GM19438 (cell line): Measurements from ENCODE around the gene ARHGAP28.

Experiments used
- ATAC-seq: cut with Tn5 transposase; IDR thresholded peaks from one replicate; pipeline ENCODE4 v1.9.1; 2021; ENCODE audit warnings: low read depth; ENCODE audit not compliant: unreplicated experiment

ARHGAP28 gene

DNA sequence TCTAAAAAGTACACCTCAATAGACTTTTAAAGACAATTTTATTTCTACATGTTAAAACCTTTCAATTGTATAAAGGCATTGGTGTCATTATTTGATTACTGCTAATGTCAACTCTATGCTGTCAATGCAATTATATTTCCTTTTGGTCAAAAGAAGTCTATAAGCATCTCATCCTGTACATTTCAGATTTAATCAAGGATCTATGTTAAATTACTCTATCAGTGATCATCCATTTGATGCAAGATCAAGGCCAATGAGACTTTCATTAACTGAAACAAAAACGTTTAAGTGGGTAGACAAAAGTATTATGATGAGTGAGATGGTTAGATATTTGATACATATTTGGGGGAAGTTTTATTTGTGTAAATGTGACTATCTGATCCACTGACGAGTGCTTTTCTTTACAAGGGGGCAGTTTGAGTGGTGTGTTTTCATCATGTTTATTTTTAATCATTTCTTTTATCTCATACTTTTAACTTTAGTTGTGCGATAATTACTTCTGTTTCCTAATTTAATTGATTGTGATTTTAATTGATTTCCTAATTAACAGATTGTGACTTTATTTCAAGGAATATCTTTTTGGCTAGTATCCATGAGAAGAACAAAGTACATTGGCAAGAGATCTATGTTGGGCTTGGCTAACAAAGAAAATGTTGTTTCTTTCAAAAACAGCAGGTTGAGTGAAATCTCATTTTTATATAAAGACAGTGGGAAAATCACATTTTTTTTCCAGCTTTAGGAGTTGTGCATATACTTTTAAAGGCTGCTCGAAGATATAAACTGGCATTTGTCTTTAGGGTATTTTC lies 1.1 kb downstream of the ARHGAP28 start:
- no peak for ATAC-seq

- no peak for ATAC-seq
These were observed 1.7 kb downstream of the ARHGAP28 start for GRCh38 chr18:6731222-6731596.

DNA sequence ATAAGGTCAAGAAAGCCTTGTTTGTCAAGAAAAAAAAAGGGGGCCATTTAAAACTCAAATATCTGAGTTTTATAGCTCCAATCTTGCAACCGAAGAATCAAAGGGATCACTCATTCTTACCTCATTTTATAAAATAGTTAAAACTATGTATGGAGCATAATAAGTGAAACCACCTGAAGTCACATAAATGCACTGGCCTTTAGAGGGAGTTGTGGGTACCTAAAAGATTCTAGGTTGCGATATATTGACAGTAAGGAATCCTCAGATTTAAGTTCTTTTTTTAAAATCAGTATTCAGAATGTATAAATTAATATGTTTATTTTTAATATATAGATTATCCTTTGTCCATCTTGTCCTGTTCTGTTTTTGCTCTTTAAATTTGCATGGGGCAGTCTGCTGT lies 3.4 kb downstream of the ARHGAP28 start:
- no peak for ATAC-seq

- ATAC-seq = no peak
These were observed 4.2 kb downstream of the ARHGAP28 start for GRCh38 chr18:6733758-6734157.

DNA sequence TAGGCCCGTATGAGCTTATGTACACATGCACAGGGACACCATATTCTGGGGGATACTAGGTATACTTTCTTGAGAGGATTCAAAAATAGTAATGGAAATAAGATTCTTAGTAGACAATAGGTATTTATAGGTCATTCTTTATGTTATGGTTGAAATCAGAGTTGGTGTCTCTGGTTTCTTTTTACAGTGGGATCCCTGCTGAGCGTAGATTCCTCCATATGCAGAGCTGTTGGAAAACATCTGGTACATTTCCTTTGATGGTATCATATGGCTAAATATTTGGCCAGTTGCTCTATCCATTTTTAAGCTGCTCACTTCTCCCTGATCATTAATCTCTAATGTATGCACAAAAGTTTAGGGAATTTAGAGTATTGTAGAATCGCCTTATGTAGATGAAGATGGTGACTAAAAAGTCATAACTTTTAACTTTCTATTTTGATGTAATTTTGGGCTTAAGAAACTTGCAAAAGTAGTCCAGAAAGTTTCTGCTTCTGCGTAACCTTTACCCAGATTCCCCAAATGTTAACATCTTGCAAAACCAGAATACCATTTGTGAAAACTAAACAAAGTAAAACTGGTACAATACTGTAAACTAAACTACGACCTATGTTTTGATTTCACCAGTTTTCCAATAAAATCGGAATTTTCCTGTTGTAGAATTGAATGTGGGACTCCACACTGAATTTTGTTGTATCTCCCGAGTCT lies 5.4 kb downstream of the ARHGAP28 start:
- no peak for ATAC-seq

DNA sequence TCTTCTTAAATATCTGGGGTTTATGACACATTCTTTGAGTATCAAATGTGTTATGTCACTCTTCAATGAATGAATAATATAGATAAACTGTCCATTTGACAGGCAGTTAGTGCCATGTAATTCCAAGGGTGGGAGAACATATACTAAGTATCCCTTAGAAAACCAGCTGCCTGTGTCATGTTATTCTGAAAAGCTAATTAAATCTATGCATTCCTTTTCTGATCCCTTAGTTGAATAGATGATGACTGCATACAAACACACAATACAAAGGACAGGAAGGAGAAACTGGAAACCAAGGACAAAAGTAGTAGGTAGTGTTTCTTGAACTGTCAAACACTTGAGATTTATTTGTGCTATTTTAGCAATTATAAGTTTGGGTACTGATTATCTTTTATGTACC lies 8.3 kb downstream of the ARHGAP28 start:
- no peak for ATAC-seq

- ATAC-seq = no peak
These were observed 9.1 kb downstream of the ARHGAP28 start for GRCh38 chr18:6738622-6739021.

DNA sequence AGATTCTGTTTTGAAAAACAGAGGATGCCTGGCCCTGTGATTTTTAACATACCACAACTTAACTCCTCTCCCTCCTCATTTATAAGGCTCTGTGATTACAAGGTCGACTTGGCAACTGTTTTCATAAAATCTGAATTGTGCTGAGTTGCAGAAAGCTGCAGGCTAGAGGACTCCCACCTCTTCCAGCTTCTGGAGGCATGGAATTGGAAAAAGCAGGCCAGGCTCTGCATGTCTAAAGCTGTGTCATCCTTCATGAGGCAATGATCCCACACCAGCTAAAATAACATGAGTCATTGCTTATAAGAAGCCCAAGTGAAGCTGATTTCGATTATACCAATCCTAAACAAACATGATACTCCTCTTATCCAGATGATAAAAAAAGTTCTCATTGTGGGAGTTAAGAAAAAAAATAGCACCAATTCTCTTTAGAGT lies 11.7 kb downstream of the ARHGAP28 start:
- ATAC-seq = no peak

DNA sequence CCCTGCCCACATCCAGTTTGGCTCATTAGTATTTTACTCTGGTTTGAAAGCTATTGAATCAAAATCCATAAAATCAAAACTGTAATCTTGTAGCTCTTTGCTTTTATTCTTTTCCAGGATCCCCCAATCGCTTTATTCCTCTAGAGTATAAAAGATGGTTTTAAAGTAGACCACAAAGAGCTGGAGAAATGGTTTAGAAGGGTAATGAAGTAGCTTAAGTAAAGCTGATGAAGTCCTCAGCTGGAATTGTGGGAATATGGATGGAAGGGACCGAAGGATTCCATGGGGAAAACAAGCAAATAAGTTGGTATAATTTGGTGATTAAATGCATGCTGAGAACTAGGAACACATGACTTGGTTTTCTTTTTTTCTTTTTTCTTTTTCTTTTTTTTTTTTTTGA lies 12.3 kb downstream of the ARHGAP28 start:
- no peak for ATAC-seq

DNA sequence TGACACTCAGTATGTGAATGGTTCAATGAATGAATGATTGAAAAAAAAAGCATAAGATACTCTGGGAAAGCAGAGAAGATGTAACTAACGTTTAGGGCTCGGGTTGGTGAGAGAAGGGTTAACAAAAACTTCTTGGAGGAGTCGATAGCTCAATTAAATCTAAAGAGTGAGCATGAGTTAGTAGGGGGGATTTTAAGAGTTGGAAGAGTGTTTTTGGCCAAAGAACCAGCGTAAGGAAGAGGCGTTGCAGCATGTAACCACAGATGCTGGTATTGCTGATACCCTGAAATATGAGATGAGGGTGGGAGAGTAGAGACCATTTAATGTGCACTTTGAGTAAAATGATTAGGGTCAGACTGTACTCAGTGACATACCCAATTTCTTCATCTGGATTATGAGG lies 14.5 kb downstream of the ARHGAP28 start:
- ATAC-seq = no peak

DNA sequence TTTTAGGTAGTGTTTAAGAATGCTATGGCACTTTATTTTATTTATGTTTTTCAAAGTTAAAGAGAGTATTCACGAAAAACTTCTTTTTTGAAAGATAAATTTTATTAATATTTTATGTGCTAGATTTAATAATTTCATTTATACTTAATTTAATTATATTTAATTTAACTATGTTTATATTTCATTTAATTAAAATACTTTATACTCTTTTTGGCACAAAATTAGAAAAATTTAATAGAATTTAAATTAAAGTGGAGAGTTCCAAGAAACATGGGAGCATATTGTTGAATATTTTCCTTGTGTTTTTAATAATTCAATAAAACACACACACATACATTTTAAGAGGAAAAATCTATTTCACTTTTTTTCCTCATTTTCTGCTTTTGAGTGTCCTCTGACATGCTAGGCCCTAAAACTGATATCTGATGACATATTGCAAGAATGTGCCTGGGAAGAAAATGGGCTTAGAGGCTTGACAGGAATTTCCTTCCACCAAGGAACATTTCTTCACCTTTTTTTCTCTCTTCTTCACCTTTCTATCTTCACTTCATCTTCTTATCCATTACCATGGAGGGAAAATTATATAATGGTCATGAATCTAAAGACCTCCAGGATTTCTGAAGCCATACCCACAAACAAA lies 15.4 kb downstream of the ARHGAP28 start:
- no peak for ATAC-seq

DNA sequence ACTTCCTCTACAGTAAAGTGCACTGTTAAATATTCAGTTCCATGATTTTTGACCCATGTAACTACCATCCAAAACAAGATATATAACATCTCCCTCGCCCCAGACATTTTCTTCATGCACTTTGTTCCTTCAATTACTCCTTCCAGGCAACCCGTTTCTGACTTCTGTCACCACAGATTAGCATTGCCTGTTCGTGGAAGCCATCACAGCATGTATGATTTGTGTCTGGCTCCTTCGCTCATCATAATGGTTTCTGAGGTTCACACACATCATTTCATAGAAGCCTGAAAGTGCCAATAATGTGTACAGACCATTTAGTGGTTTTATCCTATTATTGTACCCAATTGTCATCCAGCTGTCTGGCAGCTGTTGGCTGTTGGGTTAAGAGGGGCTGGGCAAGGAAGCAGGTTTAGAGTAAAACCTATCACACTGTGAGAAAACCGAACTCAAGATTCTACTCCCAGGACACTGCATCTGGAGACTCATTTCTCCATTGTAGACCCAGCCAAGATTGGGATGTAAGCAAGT lies 16.1 kb downstream of the ARHGAP28 start:
- no peak for ATAC-seq

DNA sequence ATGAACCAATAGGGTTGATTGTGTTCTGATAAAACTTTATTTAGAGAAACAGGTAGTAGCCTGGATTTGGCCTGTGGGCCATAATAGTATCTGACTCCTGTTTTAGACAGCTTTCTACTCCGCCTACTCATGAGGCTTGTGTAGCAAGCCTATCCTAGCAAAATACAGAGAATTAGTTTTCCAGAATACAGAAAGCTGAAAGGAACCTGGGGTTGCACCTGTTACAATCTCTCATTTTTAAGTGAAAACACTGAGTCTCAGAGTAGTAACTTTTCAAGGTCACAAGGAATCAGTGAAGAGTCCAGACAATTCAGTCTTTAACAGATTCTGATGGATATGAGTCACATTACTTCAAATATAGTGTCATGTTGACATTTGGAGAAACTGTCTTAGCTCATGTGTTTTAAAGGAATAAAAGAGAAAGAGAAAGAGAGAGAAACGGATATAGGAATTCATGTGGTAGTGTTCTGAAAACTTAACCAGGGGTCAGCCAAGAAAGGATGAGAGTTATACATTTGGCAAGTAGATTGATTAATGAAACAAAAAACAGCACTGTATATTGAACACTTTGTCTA lies 17.0 kb downstream of the ARHGAP28 start:
- ATAC-seq = no peak

DNA sequence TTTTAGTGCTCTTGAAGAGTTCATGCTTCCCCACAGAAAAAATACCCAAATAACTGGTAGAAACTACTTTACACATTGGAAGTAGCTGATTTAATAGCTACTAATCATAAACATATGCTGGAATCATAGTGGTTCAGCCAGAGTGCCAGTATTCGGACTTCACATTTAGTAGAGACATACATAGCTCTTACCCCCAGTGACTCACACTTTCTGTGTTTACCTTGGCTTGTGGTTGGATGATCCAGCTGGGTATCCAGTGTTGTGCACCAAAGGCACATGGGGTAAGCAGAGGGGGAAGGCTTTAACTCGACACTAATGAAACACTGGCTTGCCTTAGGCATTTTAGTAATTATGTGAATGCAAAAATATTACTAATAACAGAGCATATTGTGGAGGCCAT lies 18.1 kb downstream of the ARHGAP28 start:
- ATAC-seq = no peak

DNA sequence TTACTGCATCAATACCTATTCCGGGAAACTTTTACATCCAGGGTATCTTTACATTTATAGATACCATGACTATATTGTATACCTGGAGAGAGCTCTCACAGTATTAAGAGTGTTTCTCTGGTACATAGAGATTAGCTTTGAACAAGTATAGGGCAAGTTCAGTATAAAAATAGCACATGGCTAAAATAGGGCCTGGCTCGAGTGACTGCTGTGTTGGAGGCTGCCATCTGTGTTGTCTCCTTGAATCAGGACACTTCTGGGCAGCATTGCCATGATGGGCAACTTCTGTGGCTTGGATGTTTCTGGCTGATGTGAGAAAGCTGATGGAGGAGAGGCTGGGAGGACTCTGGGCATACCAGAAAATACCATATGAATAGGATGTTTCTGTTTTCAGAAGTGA lies 18.7 kb downstream of the ARHGAP28 start:
- no peak for ATAC-seq

GRCh38 chr18:6750411-6750810 lies 20.9 kb downstream of the ARHGAP28 start:
- no peak for ATAC-seq

DNA sequence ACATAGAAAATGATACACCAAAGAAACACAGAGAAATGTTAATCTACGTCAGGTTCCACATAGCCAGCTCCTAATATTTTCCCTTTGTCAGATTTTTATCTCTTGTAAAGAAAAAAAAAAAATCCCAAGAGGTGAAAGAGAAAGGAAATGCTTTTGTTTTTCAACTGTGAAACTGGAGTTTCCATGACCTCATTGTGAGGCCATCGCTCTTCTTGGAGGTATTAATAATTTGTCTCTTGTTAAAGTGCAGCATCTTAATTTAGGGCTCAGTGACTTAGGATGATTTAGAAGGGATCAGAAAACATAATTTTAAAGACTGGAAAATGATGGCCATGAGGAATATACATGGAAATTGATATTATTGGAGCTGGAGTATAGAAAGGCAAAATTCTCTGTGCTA lies 21.7 kb downstream of the ARHGAP28 start:
- no peak for ATAC-seq

DNA sequence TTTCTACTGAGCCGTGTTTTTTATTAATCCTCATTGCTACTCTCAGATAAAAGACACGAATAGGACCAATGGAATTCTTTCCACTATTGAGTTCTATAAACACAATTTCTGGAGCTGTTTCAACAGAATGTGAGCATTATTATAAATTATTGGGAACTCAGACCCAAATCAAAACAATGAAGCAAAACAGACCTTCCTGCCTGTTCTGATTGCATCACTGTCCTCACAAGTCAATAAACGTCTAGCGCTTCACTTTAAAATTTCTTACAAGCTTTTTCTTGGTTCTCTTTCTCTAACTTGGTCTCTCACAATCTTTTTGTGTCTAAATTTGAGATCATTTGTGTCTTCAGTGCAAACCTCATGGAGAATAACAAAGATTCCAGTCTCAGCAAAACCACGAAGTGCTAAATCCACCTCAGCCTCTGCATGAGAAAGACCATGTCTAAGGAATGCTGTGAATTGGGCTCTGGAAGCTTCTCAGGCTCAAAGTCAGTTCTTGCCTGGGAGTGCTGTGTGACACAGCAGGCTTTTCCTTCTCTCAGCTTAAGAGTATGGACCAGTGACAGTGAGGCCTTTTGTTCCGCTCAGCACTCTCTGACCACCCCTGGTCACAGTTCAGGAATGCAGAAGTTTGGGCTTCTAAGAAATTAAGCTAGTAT lies 22.8 kb downstream of the ARHGAP28 start:
- no peak for ATAC-seq

DNA sequence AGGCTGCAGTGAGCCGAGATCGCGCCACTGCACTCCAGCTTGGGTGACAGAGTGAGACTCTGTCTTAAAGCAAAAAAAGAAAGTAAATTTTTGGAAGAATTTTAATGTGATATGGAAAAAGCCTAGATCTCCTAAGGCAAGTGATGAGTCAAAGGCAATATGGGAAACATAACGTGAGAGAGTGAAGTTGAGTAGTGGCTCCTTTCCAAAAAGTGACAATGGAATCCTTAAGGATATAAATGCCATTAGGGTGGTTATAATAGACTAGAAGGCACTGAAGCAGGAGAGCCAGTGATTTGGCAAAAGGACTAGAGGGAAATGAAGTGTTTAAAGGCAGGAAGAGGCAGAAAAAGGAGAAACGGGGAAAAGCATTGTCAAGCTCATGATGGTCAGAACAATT lies 25.6 kb downstream of the ARHGAP28 start:
- ATAC-seq = no peak

DNA sequence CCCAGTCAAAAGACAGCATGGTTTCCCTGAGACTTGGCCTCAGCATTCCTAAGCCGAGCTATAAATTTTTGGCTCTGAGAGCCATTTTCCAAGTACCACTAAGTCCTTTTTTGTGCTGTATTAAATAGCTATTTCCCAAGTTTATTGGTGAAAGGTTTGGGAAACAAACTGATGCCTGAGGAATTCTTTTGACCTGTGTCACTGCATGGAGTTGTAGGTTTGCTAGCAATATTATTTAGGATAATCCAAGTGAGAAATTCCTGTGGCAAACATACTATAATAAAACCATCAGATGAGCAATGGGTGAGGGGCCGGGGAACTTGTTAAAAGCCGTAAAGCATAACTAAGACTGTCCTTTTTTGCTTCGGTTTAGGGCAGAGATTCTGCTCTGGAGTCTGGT lies 28.4 kb downstream of the ARHGAP28 start:
- ATAC-seq = no peak

GRCh38 chr18:6759579-6759978 lies 30.1 kb downstream of the ARHGAP28 start:
- ATAC-seq = no peak
